AG09309 (cell line): ENCODE measurements around the gene REL.
A peak's percentile ranks its signal among the peaks of the same experiment; 100 is the strongest.

Experiments used
- DNase-seq: peaks from one replicate; pipeline ENCODE4 v3.0.0-alpha.2; 2010; ENCODE audit warnings: low read depth
- H3K4me3 ChIP-seq: 2 replicates; pipeline ENCODE4 v1.5.1; 2011; ENCODE audit warnings: mild to moderate bottlenecking, low read depth, low read length, moderate library complexity; ENCODE audit not compliant: control insufficient read depth
- TF ChIP-seq, protein P1 (sequence below): IDR thresholded peaks from 2 replicates; pipeline ENCODE4 v1.5.1; 2011; ENCODE audit warnings: mild to moderate bottlenecking, low read depth, low read length, inconsistent platforms; ENCODE audit not compliant: insufficient read depth, control insufficient read depth; ENCODE audit errors: missing control alignments

REL gene

DNA sequence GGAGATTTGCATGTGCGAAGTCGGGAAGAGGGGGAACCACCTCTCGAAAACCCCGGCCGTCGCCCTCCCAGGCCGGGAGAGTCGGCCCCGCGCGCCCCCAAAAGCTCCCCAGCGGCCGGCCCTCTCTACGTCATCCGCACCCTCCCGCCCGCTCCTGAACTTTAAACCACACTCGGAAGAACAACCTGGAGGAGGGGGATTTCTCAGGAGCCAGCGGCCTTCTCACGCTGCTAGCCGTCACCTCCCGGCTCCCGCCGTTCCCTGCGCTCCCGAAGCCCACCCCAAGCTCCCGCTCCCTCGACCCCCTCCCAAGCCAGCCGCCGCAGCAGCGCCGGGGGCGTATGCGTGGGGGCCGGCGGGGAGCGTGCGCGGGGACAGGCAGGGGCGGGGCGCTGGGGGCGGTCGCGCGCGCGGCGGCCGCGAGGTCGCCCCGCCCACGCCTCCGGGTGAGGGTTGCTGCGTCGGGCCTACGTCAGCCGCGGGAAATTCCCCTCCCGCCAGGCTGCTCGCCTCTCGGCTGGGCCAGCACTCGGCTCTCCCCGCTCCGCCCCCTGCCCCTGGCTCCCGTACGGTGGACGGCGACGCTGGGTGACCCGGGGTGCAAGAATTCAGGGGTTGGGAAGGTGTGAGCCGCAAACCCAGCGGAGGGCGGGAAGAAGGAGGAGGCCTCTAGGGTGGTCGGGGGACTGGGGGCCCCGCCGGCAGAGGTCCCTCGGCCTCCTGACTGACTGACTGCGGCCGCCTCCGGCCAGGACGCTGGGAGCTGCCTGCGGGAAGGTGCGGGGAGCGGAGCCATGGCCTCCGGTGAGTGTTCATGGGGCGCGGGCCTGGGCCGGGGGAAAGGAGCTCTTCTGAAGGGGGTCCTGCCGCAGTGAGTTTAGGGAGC is at the start of gene REL:
REL (plus strand) TSS at position 528 of the 886 bp plus-strand sequence; CDS start at position 795, 267 bp downstream.
- peak within 1 kb of the TSS; percentile 89 for H3K4me3 ChIP-seq
- DNase-seq: peak; percentile 65
- TF ChIP-seq, protein P1, sequence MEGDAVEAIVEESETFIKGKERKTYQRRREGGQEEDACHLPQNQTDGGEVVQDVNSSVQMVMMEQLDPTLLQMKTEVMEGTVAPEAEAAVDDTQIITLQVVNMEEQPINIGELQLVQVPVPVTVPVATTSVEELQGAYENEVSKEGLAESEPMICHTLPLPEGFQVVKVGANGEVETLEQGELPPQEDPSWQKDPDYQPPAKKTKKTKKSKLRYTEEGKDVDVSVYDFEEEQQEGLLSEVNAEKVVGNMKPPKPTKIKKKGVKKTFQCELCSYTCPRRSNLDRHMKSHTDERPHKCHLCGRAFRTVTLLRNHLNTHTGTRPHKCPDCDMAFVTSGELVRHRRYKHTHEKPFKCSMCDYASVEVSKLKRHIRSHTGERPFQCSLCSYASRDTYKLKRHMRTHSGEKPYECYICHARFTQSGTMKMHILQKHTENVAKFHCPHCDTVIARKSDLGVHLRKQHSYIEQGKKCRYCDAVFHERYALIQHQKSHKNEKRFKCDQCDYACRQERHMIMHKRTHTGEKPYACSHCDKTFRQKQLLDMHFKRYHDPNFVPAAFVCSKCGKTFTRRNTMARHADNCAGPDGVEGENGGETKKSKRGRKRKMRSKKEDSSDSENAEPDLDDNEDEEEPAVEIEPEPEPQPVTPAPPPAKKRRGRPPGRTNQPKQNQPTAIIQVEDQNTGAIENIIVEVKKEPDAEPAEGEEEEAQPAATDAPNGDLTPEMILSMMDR: no peak

DNA sequence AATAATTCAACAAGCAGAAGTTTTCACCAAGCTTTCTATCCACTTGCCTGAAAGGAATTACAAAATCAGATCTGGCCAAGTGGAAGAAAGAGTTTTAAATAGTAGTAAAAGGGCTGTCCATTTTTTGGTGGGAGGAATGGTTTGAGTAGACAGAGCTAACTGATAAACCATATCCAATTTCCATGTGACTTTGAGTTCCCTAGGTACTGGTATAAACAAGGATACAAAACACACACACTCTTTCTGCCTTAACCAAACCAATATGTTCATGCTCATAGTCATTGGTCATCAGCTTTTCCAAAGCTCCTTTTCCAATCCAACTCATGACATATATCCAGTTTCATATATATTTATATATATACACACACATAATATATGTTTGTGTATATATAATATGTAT is 49.5 kb upstream of the REL start:
- TF ChIP-seq, protein P1: no peak
- no peak overlapping the region for H3K4me3 ChIP-seq
- DNase-seq: no peak

DNA sequence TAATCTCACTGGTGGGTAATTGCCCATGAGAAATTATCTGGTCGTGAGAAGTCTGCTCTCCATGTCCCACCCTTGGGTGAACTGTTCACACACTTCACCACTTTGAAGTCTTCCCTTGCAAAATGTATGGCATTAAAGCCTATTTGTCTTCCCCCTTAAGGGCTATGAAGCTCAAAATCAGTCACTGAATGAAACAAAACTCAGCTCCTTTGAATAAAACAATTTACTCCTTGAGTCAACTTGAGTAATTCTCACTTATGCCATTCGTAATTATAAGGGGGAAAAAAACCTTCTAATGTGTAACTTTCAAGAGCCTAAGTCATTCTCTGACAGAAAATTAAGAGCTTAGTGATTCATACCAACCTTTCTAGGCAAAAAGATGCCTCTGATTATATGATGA is 48.8 kb upstream of the REL start:
- TF ChIP-seq, protein P1: no peak
- H3K4me3 ChIP-seq: no peak overlapping the region
- no peak for DNase-seq

DNA sequence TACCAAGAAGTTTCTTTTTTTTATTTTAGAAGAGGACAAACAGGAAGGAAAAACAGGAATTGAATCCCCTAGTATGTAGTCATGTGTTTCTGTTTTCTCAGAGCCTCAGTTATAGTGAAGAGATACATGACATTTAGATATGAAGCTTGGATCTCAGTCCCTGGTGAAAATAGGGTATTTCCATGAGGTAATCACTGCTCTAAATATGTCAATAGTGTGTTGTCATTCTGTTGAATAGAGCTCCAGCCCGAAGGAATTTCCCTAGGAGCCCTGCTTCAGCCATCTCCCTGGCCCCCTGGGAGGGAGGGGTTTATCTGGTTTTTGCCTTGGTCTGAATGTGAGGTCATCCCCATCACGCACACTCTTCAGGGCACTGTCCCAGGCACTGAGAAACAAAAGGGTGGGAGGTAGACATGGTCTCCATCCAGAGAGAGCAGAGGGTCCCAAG is 47.1 kb upstream of the REL start:
- TF ChIP-seq, protein P1: no peak
- no peak overlapping the region for H3K4me3 ChIP-seq
- no peak for DNase-seq

DNA sequence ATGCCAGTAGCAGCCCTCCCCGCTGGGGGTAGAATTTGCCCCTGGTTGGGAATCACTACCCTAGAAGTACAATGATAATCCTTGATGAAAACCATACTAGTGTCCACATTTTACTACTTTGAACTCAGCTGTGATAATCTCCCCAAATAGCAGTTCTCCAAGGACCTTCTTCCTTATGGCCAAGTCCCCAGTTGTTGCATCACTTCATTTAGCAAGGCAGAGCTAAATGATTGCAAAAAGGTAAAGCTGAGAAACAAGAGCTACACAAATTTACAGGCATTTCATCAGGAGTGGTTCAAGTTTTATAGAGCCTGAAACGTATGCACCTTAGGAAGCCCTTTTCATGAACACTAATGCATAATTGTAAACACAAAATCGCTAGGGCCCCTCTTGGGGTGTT is 44.9 kb upstream of the REL start:
- TF ChIP-seq, protein P1: no peak
- no peak overlapping the region for H3K4me3 ChIP-seq
- DNase-seq: no peak

DNA sequence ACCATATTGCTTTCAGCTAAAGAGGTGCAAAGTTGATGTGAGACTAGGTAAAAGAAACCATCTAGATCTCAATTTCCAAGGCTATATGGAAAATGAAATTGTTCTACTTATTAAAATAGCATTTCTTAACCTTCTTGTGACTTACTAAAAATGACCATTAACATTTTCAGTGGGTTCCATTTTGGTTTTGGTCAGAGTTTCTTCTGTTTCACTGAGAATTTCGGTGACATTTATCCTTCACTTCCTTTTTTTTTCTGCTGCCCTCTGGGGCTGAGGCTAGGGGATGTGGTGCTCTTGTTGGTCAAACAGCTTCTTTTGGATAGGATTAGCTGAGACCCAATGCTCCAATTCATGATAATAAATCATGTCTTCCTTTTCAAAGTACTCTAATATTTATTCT is 44.3 kb upstream of the REL start:
- DNase-seq: no peak
- TF ChIP-seq, protein P1: no peak
- H3K4me3 ChIP-seq: no peak overlapping the region
